Loucy (cell line): ENCODE results near the gene ISM1.

Source experiments
- CTCF ChIP-seq: fragments of 200-600 bp; sonication (generic); conservative IDR thresholded peaks from 2 replicates; pipeline ENCODE4 v1.5.1; 2014; ENCODE audit warnings: mild to moderate bottlenecking, antibody characterized with exemption, low read length
- EZH2phosphoT487 ChIP-seq: fragments of 200-600 bp; IDR thresholded peaks from 2 replicates; pipeline ENCODE4 v1.6.1; 2018; ENCODE audit warnings: antibody characterized with exemption, mild to moderate bottlenecking, moderate library complexity, borderline replicate concordance

- TF ChIP-seq CTCF (no peak), EZH2phosphoT487 (no peak)
Observed at GRCh38 chr20:13271977-13272975, 51.2 kb downstream of the ISM1 start.
